GM19455 (cell line): Measurements from ENCODE around the gene MAP2K3.
"Not testable (repeated sequence)": the region's sequence is repeated elsewhere in the genome, so short reads cannot be mapped to it uniquely, and the experiment has no call there.

ENCODE experiments used
- ATAC-seq: cut with Tn5 transposase; IDR thresholded peaks from one replicate; pipeline ENCODE4 v1.9.1; 2021; ENCODE audit not compliant: unreplicated experiment

MAP2K3 gene

GRCh38 chr17:21310061-21310765 is 25.7 kb downstream of the MAP2K3 start:
- ATAC-seq, result not testable (repeated sequence)

DNA sequence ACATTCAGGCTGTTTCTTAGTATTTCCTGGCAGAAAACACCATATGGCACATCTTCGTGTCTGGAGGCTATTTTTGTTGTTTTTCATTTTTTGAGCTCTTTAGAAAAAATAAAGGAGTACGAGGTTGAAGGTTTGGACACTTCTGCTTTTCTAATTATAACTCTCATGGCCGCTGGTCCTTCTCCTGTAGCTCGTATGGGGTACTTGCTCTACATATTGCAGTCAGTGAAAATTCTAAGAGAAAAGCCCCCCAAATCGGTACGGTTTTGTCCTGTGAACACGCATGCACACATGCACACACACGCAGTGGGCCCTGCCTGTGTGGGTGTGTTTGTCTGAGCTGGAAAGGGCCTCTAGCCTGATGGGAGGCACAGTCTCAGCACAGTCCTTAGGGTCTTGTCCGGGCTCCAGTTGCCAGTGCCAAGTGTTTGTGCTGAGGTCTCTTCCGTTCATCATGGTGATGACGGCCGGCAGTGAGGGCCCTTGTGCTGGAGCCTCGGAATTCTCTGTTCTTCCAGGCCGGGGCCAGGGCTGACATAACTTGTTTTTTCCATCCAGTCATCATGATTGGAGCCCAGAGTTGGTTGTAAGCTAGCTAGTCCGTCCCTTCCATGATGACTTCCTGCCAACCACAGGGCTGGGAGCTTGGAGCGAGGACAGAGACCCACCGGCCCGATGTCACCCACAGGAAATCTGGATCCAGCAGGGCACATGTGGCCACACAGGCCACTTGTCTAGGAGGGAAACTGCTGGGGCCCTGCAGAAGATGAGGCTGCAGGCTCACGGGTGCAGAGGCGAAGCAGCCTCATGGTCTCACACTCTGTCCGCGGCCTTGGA is 26.5 kb downstream of the MAP2K3 start:
- not testable (repeated sequence) for ATAC-seq

DNA sequence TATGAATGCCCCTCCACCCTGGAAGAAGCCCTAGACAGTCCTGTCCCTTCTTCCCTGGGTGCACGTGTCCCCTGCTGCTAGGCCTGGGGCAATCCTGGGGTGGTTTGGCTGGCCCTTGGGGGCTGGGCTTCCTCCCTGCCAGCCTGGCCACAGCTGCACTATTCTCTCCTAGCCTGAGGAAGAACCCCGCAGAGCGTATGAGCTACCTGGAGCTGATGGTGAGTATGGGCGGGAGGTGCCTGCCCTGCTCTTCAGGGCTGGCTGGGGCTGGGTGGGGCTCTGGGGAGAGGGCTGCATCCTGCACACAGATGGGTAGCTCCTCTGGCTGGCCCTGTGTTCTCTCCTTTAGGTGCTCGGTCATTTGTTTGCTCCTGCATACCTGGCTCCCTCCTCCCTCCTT is 28.8 kb downstream of the MAP2K3 start:
- no peak for ATAC-seq

- ATAC-seq, result not testable (repeated sequence)
Observed at GRCh38 chr17:21313761-21314160, 29.2 kb downstream of the MAP2K3 start.

DNA sequence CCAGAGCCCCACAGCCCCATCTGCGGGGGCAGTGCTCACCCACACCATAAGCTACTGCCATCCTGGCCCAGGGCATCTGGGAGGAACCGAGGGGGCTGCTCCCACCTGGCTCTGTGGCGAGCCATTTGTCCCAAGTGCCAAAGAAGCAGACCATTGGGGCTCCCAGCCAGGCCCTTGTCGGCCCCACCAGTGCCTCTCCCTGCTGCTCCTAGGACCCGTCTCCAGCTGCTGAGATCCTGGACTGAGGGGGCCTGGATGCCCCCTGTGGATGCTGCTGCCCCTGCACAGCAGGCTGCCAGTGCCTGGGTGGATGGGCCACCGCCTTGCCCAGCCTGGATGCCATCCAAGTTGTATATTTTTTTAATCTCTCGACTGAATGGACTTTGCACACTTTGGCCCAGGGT is 29.8 kb downstream of the MAP2K3 start:
- not testable (repeated sequence) for ATAC-seq

DNA sequence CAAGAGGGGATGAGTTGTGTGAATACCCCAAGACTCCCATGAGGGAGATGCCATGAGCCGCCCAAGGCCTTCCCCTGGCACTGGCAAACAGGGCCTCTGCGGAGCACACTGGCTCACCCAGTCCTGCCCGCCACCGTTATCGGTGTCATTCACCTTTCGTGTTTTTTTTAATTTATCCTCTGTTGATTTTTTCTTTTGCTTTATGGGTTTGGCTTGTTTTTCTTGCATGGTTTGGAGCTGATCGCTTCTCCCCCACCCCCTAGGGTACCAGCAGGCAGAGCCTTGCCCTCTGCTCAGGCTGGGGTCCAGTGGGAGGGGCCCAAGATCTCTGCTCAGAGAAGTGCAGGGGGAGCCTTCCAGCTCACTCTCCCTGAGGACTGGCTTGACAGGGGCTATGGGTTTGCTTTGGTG is 30.2 kb downstream of the MAP2K3 start:
- ATAC-seq, result not testable (repeated sequence)

GRCh38 chr17:21315246-21316000 is 30.9 kb downstream of the MAP2K3 start:
- ATAC-seq, result not testable (repeated sequence)

DNA sequence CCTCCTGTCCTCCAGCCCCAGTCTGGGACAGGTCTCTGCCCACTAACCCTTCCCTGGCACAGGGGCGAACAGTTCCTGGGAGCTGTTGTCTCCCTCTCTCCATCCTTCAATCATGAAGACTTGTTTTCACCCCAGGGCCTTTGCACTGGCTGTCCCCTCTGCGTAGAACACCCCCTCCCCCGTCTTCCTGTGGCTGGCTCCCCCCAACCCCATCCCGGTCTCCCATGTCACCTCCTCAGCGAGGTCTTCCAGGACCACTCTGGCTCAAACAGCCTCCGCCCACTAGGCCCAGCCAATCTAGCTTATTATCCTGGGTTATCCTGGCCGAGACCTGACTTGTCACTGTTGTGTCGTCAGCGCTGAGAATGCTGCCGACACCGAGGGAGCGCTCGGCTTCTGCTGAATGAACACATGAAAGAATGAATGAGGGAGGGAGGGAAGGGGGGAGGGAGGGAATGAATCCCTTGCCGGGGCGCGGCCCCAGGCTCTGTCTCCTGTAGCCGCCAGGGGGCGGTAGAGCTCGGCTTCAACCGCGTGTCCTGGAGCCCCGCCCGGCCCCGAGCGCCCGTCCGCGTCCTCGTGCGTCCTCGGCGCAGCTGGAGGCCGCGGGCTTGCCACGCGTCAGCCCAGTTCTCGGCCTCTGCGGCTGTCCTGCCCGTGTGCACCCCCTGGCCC is 31.8 kb downstream of the MAP2K3 start:
- ATAC-seq, result not testable (repeated sequence)

DNA sequence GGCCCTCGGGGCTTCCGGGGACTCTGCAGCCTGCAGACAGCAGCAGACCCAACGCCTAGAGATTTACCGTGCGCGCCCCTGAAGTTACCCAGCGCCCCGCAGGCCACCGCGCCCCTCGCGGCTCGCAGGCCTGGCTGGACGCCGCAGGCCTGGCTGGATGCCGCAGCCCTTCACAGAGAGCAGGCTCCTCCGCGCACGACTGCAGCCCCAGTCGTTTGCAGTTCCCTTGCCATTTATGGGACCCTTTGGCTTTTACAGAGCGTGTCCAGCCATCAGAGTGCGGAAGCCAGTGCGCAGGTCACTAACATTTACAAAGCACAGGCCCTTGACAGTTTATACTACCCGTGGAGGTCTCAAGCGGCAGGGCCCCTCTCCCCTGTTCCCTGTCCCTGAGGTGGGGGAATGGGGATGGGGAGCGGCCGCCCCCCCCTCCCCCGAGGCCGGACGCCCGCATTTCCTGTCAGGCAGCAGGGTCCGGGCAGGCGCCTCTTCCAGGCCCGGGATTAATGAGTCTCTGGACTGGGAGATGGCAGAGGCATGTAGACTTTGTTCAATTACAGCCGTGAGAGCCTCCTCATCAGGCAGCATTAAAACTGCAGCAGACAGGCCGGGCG is 32.5 kb downstream of the MAP2K3 start:
- ATAC-seq, result not testable (repeated sequence)

GRCh38 chr17:21317821-21318220 is 33.3 kb downstream of the MAP2K3 start:
- ATAC-seq, result not testable (repeated sequence)

DNA sequence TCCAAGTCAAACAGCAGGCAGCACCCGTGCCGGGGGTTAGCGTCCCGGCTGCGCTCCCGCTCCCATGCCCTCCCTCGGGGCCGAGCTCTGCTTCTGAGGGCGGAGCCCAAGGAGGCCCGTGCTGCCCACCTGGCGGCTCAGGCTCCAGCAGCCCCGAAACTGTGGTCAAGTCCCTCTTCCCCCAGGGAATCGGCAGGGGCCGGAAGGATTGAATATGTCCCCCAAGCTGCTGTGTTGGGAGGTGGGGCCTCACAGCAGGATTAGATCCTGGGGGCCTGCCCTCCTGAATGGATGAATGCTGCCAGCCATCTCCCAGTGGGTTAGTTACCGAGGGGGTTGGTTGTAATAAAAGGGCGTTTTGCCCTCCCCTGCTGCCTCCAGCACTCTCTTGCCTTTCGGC is 33.9 kb downstream of the MAP2K3 start:
- ATAC-seq, result no peak

DNA sequence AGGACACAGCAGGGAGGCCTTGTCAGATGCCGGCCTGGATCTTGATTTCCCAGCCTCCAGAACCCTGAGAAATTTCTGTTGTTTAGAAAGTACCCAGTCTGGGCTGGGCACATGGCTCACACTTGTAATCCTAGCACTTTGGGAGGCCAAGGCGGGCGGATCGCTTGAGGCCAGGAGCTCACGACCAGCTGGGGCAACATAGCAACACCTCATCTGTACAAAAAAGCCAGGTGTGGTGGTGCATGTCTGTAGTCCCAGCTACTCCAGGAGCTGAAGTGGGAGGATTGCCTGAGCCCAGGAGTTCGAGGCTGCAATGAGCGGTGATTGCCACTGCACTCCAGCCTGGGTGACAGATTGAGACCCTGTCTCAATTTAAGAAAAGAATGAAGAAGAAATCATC is 34.3 kb downstream of the MAP2K3 start:
- not testable (repeated sequence) for ATAC-seq

DNA sequence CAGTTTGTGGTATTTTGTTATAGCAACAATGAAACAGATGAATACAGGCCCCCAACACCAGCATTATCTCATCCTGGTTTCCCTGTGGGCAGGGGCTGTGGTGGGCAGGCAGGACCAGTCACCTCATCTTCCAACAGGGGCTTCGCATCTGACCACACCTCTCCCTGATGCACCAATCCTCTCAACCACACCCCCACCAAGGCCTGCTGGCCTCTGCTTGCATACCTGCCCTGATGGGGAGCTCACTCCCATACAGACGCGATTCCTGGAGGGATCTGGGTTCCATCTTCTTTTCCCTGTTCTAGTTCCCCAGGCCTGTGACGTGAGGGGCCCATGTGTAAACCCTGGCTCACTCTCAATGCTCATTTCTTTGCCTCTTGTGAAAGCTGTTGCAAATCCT is 34.7 kb downstream of the MAP2K3 start:
- not testable (repeated sequence) for ATAC-seq

DNA sequence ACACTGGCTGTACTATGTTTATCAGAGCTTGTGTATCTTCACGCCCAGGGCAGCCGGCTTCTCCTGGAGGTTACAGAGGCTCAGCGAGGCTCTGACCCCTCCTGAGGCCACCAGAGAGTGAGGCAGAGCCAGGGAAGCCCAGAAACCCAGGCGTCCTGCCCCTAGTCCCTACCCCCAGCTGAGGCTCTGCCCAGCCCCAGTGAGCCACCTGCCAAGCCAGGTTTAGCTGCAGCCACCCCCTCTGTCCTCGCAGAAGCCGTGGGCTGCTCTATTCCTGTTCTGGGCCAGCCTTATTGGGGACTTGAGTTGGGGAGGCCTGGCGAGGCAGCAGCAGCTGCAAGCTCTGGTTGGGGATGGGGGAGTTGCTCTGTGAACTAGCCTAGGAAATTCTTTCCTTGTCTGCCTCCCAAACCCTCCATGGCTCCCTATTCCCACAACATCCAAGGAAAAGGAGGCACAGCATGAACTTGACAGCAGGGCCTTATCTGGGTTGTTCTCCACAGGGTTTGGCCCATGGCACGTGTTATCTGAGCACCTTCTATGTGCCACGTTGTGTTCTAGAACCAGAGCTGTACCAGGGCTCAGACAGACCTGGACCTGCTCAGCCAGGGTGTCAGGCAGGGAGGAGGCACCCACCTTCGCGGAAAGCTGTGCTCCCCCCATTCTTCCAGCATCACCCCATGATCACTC is 35.3 kb downstream of the MAP2K3 start:
- not testable (repeated sequence) for ATAC-seq

DNA sequence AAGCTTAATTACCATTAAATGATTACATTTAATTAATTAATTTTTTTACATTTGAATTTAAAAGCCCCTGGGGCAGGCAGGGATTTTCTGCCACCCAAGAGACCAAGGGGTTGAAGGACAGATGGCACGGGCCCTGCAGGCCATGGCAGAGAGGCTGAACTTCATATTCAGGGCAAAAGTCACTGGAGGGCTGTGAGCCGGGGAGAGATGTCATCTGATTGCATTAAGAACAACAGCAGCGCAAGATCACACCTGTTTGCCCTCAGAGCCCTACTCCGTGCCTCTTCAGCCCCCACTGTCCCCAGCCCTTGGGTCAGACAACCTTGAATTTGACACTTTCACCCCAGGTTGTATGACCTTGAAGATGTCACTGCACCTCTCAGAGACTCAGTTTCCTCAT is 35.9 kb downstream of the MAP2K3 start:
- not testable (repeated sequence) for ATAC-seq

GRCh38 chr17:21321061-21321460 is 36.5 kb downstream of the MAP2K3 start:
- ATAC-seq, result not testable (repeated sequence)

- not testable (repeated sequence) for ATAC-seq
Observed at GRCh38 chr17:21321744-21322191, 37.3 kb downstream of the MAP2K3 start.

GRCh38 chr17:21323257-21324111 is 39.0 kb downstream of the MAP2K3 start:
- ATAC-seq, result not testable (repeated sequence)

DNA sequence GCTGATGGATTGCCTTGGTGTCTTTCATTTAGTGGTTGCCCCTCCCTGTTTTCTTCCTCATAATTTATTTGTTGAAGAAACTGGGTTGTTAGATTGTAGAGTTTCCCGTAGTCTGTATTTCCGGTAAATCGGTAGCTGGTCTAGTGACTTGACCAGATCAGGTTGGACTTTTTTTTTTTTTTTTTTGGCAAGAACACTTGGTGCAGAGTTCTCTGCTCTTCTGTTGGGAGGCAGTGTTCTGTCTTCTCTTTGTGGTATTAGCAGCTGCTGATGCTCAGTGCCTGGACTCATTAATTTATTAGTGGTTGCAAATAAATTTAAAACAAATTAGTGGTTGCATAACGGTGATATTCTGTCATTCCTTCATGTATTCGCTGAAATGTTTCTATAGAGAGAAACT is 40.2 kb downstream of the MAP2K3 start:
- not testable (repeated sequence) for ATAC-seq
